Forelimb muscle (tissue), 1 donor: ENCODE data around the gene C20orf96. TPM values are rescaled to one million over a fixed set of nuclear protein-coding genes. Genes with fewer than 3 reads are reported as not detected.
"Not testable (repeated sequence)": the region's sequence is repeated elsewhere in the genome, so short reads cannot be mapped to it uniquely, and the experiment has no call there.

Experiments
- DNase-seq: peaks from one replicate; pipeline ENCODE4 v3.0.0-alpha.2; 2013; ENCODE audit warnings: low read depth
- polyA plus RNA-seq: library from polyadenylated mRNA; unstranded; fragments of 120-200 nt; gene quantifications from one replicate; pipeline ENCODE4 v1.2.1, GENCODE V29; 2013; ENCODE audit not compliant: insufficient read length

Gene C20orf96
- 11.3 TPM for polyA plus RNA-seq

- DNase-seq = peak; percentile 82
These were observed at the start of gene C20orf96 for GRCh38 chr20:290084-290831. C20orf96 (minus strand) TSS chr20:290750; CDS start chr20:290610, 140 bp downstream.

DNA sequence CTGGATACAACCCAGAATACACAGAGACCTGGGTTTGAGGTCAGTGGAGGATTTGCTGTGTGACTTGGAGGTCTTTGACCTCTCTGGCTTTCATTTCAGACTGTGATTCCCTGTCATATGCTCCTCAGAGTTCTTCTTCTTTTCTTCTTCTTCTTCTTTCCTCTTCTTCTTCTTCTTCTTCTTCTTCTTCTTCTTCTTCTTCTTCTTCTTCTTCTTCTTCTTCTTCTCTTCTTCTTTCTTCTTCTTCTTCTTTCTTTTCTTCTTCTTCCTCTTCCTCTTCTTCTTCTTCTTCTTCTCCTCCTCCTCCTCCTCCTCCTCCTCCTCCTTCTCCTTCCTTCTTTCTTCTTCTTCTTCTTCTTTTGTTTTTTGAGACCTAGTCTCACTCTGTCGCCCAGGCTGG is 45.5 kb upstream of the C20orf96 start:
- not testable (repeated sequence) for DNase-seq

DNA sequence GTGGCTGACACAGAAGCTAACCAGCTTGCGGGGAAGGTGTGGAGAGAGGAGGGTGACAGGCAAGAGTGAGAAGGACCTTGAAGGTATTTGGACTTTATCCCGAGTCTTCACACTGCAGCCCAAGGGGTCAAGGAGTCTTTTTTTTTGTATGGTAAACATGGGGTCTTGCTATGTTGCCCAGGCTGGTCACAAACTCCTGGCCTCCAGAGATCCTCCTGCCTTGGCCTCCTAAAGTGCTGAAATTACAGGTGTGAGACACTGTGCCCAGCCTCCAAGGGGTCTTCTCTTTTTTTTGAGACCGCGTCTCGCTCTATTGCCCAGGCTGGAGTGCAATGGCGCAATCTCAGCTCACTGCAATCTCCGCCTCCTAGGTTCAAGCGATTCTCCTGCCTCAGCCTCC is 44.0 kb upstream of the C20orf96 start:
- DNase-seq = no peak

DNA sequence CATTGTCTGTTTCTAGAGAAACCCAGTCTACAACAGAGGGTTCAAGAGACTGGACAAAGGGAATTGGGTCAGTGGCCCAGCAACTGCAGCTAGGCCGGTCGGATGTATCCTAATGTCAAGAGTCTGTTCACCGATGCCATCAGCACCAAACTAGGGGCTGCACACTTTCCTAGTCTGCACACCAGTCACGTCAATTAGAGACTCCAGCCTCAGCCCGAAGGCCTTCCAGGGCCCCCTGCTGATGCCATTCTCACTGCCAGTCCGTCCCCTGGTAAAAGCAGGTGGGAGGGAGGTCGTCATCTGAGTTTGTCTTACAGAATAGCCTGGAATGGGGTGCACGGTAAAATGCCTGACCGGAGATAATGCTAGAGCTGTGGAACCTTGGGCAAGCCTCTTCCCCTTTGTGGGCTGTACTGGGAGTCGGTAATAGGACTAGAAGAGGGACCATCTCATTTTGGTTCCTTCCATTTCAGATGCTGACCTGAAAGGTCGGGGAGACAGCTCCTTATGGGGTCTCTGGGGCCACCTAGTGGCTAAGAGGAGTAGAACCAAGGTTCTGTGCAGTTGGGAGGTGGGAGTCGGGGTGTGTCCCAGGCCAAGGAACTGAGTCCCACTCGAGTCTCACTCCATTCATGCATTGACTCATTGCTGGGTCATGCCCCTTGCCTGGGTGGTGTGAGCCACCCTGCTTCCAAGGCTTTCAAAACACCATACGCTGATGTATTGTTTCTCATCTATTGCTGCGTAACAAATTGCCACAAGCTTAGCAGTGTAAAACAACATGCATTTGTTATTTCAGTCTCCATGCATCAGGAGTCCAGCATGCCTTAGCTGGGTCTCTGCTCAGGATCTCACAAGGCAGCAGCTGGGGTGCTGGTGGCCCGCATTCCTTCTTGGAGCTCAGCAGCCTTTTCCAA is 39.9 kb upstream of the C20orf96 start:
- DNase-seq = no peak

- DNase-seq = no peak
These were observed 39.3 kb upstream of the C20orf96 start for GRCh38 chr20:329851-330232.

GRCh38 chr20:328975-329695 is 38.6 kb upstream of the C20orf96 start:
- DNase-seq = no peak

DNA sequence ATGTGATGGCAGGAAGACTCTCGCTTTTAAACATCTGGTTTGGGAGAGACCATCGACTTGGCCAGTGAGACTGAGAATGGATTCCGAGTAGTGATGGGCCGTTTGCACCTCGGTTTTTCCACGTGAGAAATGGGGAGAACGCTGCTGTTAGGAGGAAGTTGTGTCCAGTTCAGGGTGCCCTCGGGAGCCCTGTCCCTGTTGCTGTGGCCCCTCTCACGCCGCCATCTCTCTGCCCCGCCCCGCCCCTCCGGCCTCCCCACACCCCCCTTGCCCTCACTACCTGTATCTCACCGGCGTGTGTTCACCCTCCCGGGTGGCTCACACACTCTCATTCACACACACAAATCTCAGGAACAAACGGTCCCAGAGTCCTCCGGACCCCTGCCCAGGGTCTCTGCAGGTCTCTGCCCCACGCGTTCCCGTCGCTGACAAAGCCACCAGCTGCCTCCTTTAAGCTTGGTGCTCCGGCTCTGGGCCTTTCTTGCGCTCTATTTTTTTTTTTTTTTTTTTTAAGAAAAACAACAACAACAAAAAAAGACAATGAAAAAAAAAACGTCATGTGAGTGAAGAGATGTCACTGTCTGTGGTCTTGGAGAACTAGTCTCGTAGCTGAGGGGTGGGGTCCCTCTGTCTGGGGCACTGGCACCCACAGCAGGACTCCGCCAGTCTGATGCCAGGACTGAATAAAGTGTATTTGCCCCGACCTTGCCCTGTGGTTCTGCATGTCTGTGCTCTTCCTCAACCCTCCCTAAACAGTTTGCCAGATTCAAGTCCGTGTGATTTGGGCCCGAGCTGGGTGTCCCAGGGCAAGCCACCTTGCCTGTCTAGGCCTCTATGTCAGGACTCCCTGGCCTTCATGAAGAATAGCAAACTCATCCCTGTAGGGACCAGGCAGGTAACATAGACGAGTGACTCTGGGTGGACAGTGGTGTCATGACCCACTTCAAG is 37.8 kb upstream of the C20orf96 start:
- no peak for DNase-seq

DNA sequence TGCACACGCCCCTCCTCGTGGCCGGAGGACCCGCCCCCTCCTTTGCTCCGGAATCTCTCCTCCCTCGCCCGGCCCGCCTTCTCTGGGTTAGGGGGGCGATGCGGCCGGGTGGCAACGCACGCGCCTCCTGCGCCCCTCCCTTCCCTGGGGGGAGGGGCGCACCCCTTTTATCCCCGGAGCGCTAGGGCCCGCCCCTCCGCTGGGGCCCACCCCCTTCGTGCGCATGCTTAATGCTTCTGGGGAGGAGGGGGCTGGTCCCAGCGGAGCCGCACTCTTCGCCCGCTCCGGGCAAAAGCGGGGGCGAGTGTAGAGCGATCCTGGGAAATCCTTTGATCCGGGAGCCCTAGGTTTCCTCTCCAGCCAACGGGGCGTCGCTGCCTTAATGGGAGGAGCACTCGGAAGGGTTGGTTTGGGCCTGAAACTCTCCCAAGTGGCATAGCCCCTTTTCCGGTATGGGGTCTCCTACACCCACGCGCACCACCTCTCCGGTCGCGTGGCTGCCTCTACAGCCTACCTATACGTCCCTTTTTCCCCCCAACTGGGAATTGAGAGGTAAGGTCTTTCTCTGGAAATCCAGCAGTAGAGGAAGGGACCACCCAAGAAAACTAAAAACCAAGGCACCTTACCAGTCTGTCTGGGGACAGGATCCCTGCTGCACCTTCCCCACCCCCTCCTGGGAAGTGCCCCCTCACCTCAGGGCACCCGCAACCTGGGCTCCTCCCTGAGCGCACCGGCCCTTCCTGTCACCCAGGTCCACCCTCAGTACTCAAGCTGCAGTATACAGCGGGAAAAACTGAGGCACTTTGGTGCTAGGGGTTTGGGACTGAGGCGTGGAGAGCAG is 36.9 kb upstream of the C20orf96 start:
- no peak for DNase-seq

- DNase-seq = no peak
These were observed 36.2 kb upstream of the C20orf96 start for GRCh38 chr20:326645-327185.

- no peak for DNase-seq
These were observed 35.5 kb upstream of the C20orf96 start for GRCh38 chr20:325889-326644.

- no peak for DNase-seq
These were observed 34.7 kb upstream of the C20orf96 start, which contains the start of gene SOX12 for GRCh38 chr20:325045-325888. SOX12 (plus strand) TSS chr20:325552; CDS start chr20:325925, 373 bp downstream.

DNA sequence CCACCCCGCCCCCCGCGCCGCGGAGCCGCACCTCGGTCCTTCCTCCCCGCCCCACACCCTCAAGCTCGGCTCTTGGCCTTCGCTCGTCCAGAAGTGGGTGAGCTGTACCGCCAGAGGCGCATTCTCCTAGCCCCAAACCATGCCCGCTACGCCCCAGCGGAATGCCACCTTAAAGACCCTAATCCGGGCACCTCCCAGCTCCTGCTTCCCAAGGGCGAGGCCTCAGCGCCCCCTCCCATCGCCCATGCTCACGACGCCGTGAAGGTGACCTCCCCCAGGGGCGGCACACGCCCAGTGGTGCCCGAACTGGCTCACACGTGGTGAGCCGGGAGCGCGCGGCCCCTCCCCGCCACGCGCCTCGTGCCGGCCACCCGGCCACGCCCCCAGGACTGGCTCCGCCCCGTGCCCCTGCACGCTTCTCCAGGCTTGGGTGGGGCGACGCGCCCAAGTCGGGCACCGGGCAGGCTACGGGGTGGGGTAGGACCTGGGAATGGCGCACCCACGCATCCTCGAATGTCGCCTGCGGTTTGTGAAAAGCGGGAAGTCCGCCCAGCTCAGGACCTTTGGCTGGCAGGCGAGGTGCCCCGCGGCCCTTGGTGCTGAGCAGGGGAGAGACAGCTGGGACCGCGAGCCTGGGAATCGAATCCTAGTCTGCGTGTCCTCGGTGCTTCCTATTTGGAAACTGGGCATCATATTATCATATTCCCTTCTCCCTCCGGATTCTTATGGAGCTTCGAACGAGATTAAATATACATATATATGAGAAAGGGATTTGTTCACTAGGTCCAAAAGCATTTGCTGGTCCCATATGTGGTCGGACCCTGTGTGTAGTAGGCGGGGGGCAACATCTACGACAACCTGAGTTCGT is 33.9 kb upstream of the C20orf96 start:
- no peak for DNase-seq

GRCh38 chr20:316316-317068 is 25.9 kb upstream of the C20orf96 start:
- no peak for DNase-seq

- no peak for DNase-seq
These were observed 23.4 kb upstream of the C20orf96 start for GRCh38 chr20:313948-314347.

GRCh38 chr20:313402-313801 is 22.9 kb upstream of the C20orf96 start:
- DNase-seq = no peak

DNA sequence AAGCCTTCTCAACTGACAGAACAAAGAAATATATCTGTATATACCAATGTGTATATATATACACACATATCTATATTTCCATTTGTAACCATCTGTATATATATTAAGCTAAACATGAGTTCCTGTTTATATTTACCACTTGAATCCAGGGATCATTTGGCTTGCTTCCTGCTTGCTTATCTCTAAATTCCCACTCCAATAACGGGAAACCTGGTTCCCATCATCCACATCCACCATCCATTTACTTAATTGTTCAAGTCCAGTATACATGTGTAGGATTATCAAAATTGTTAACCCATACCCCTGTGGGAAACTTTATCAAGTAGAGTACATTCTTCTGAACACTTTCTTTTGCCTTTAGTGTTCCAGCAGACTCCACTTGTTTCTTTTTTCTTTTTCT is 22.3 kb upstream of the C20orf96 start:
- DNase-seq = no peak
